SK-N-SH (cell line): ENCODE data around the gene PDE9A. TPM values are rescaled to one million over a fixed set of nuclear protein-coding genes. Genes with fewer than 3 reads are reported as not detected.

Experiments used
- CTCF ChIA-PET: fragments of 300-600, 350-600 bp; formaldehyde crosslinking; extraction: SDS; loops from one replicate; lab custom pipeline; 2021; lab: Yijun Ruan, JAX
- POLR2A ChIA-PET: fragments of 350-600 bp; sonication (Branson Sonifier 250); formaldehyde crosslinking; extraction: SDS; loops from one replicate; lab custom pipeline; 2020; ENCODE audit warnings: antibody characterized with exemption, inconsistent platforms; lab: Yijun Ruan, JAX
- DNase-seq: peaks from one replicate; pipeline ENCODE4 v3.0.0; 2012
- H2AFZ ChIP-seq: fragments of 200-600 bp; sonication (generic); 2 replicates; pipeline ENCODE4 v1.8.1; 2016; ENCODE audit warnings: antibody characterized with exemption, mild to moderate bottlenecking, low read depth
- H3F3A ChIP-seq: fragments of 200-600 bp; sonication (generic); replicated peaks from 2 replicates; pipeline ENCODE3; 2016; ENCODE audit warnings: antibody characterized with exemption, mild to moderate bottlenecking; ENCODE audit not compliant: insufficient read depth
- H3K27ac ChIP-seq, 2 experiments: fragments of 200-500 bp in 1 of 2; fragments of 200-600 bp in 1 of 2; sonication (Bioruptor generic) in 1 of 2; sonication (generic), shearing (Covaris generic) in 1 of 2; 2 replicates each; pipeline versions ENCODE4 v1.5.1 to v1.6.1; 2014 to 2016; ENCODE audit warnings: low read depth in 2 of 2, inconsistent platforms in 1 of 2, low read length in 1 of 2, mild to moderate bottlenecking in 1 of 2, mixed read lengths in 1 of 2
- H3K27me3 ChIP-seq: fragments of 200-600 bp; sonication (generic), shearing (Covaris generic); 2 replicates; pipeline ENCODE4 v1.6.1; 2016; ENCODE audit warnings: mixed run types; ENCODE audit not compliant: insufficient read depth
- H3K36me3 ChIP-seq, 2 experiments: fragments of 200-500 bp in 1 of 2; fragments of 200-600 bp in 1 of 2; sonication (Bioruptor generic) in 1 of 2; sonication (generic) in 1 of 2; replicated peaks in 1 of 2; 2 replicates each; pipeline versions ENCODE3 to v1.5.1; 2014 to 2016; ENCODE audit warnings: low read length in 1 of 2, mild to moderate bottlenecking in 1 of 2; ENCODE audit not compliant: insufficient read depth in 2 of 2, control insufficient read depth in 1 of 2
- H3K4me1 ChIP-seq, 2 experiments: fragments of 200-500 bp in 1 of 2; fragments of 200-600 bp in 1 of 2; sonication (Bioruptor generic) in 1 of 2; sonication (generic), shearing (Covaris generic) in 1 of 2; 2 replicates each; pipeline versions ENCODE4 v1.5.1 to v1.6.1; 2014 to 2016; ENCODE audit warnings: low read depth in 1 of 2, low read length in 1 of 2, mixed run types in 1 of 2; ENCODE audit not compliant: insufficient read depth in 2 of 2, control insufficient read depth in 1 of 2
- H3K4me2 ChIP-seq: fragments of 200-600 bp; sonication (generic), shearing (Covaris generic); 2 replicates; pipeline ENCODE4 v1.6.1; 2017; ENCODE audit warnings: mixed run types
- H3K4me3 ChIP-seq, 2 experiments: fragments of 200-500 bp in 1 of 2; fragments of 200-600 bp in 1 of 2; sonication (Bioruptor generic) in 1 of 2; sonication (generic), shearing (Covaris generic) in 1 of 2; 2 replicates each; pipeline versions ENCODE4 v1.5.1 to v1.8.1; 2014 to 2016; ENCODE audit warnings: low read depth in 2 of 2, inconsistent platforms in 1 of 2, low read length in 1 of 2, mild to moderate bottlenecking in 1 of 2, mixed read lengths in 1 of 2, moderate library complexity in 1 of 2
- H3K79me2 ChIP-seq: fragments of 200-600 bp; sonication (generic); 2 replicates; pipeline ENCODE4 v1.8.1; 2017; ENCODE audit warnings: mild to moderate bottlenecking; ENCODE audit not compliant: insufficient read depth
- H3K9ac ChIP-seq: fragments of 200-600 bp; sonication (generic); 2 replicates; pipeline ENCODE4 v1.6.1; 2017; ENCODE audit warnings: mixed run types
- H3K9me2 ChIP-seq: fragments of 200-600 bp; sonication (generic); 2 replicates; pipeline ENCODE4 v1.6.1; 2017; ENCODE audit warnings: mixed run types
- H3K9me3 ChIP-seq: fragments of 200-600 bp; sonication (generic); 2 replicates; pipeline ENCODE4 v1.6.1; 2017; ENCODE audit warnings: mixed run types, mild to moderate bottlenecking, moderate library complexity
- H4K20me1 ChIP-seq: fragments of 200-600 bp; sonication (generic); 2 replicates; pipeline ENCODE4 v1.6.1; 2017; ENCODE audit warnings: mild to moderate bottlenecking, mixed run types; ENCODE audit not compliant: insufficient read depth
- CHD2 ChIP-seq: fragments of 150-350 bp; IDR thresholded peaks from 2 replicates; pipeline ENCODE4 v1.6.1; 2018; ENCODE audit warnings: low read length; ENCODE audit not compliant: partially characterized antibody
- EZH2phosphoT487 ChIP-seq: fragments of 200-600 bp; sonication (generic); IDR thresholded peaks from 2 replicates; pipeline ENCODE4 v1.6.1; 2017; ENCODE audit warnings: low read depth, mixed run types, mild to moderate bottlenecking, antibody characterized with exemption, moderate library complexity, borderline replicate concordance
- FOSL2 ChIP-seq: IDR thresholded peaks from 2 replicates; pipeline ENCODE4 v1.4.0; 2012; ENCODE audit warnings: low read depth, mild to moderate bottlenecking, moderate library complexity, borderline replicate concordance
- JUND ChIP-seq: IDR thresholded peaks from 2 replicates; pipeline ENCODE4 v1.4.0; 2012
- NRF1 ChIP-seq: IDR thresholded peaks from 2 replicates; pipeline ENCODE4 v1.6.1; 2012; ENCODE audit warnings: low read depth, mild to moderate bottlenecking, low read length
- YY1 ChIP-seq: IDR thresholded peaks from 2 replicates; pipeline ENCODE4 v1.4.0; 2012; ENCODE audit warnings: low read depth, mild to moderate bottlenecking
- WGBS: methylation state at CpG from one replicate; pipeline ENCODE4 v1.1.6; 2017; ENCODE audit warnings: low lambda C conversion rate; 5-methylcytosine and 5-hydroxymethylcytosine counted together
- polyA plus RNA-seq, 3 experiments: library from polyadenylated mRNA; depleted of rRNA; stranded (reverse); fragments of >200 nt; gene quantifications; 2 replicates each; pipeline ENCODE4 v1.2.3, GENCODE V29; 2012
- TF ChIP-seq, protein P1 (sequence below): IDR thresholded peaks from 2 replicates; pipeline ENCODE4 v1.4.0; 2012; ENCODE audit warnings: low read depth, borderline replicate concordance
- TF ChIP-seq, protein P2 (sequence below): IDR thresholded peaks from 2 replicates; pipeline ENCODE4 v1.4.0; 2012; ENCODE audit warnings: low read depth, borderline replicate concordance
- TF ChIP-seq, protein P3 (sequence below): fragments of 200-600 bp; sonication (generic); IDR thresholded peaks from 2 replicates; pipeline ENCODE4 v1.6.1; 2017; ENCODE audit warnings: antibody characterized with exemption, mild to moderate bottlenecking, moderate library complexity
- TF ChIP-seq, protein P4 (sequence below): IDR thresholded peaks from 2 replicates; pipeline ENCODE4 v1.6.1; 2012; ENCODE audit warnings: mild to moderate bottlenecking, low read depth, low read length, moderate library complexity
- TF ChIP-seq, protein P5 (sequence below): fragments of 150-350 bp; IDR thresholded peaks from 2 replicates; pipeline ENCODE4 v1.6.1; 2016; ENCODE audit warnings: mild to moderate bottlenecking, low read depth, low read length

PDE9A gene
- polyA plus RNA-seq, 1 of the 3 experiments (the other 2 are of a cell fraction): 0.28 TPM

DNA sequence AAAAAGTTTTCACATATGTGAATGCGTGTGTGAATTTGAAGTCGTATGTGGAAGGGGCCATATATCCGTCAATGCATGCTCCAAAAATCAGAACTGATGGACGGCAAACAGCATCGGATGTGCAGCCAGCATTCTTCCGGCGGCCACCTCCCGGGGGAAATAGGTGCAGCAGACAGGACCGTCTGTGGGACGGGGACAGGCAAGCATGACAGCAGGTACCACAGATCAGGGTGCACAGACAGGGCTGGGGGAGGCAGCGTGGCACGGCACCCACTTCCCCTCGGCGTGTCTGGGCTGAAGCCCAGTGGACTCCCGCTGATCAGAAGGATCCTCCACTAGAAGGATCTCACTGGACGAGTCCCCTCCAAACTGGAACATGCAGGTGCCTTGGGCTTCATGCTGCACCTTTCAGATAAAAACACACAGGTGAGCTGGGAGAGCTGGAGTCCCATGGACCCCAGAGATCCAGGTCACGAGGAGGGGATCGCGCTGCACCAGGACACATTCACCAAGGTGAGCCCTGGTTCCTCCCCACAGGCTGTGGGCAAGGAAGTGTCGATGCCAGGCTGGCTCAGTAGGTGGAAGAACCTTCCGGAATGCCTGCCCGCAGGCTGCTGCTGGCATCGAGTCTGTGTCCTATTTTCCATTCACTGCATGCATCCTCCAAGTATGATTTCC is 25.3 kb downstream of the PDE9A start:
- Histone ChIP-seq H4K20me1 (no peaks in the 10 kb centered on the region), H3K9me3 (no peaks in the 10 kb centered on the region), H3F3A (no peaks in the 10 kb centered on the region), H3K27ac (peak overlapping the region in 1 of 2 experiments; percentile 90; a peak in 2 of 4 replicates), H2AFZ (no peak overlapping the region), H3K4me2 (no peak overlapping the region), H3K4me3 (no peak overlapping the region), H3K36me3 (no peaks in the 10 kb centered on the region), H3K79me2 (no peaks in the 10 kb centered on the region), H3K9me2 (no peaks in the 10 kb centered on the region), H3K27me3 (no peaks in the 10 kb centered on the region)
- ChIA-PET POLR2A (no interaction called here), CTCF (interaction anchor here (1.4 to 2.2 kb wide), 3 partner anchors 14 to 25 kb away, joined by 3 to 20 read pairs (median 4); partner anchors contain the start of gene PDE9A)
- no peak for DNase-seq
- TF ChIP-seq, protein P1, sequence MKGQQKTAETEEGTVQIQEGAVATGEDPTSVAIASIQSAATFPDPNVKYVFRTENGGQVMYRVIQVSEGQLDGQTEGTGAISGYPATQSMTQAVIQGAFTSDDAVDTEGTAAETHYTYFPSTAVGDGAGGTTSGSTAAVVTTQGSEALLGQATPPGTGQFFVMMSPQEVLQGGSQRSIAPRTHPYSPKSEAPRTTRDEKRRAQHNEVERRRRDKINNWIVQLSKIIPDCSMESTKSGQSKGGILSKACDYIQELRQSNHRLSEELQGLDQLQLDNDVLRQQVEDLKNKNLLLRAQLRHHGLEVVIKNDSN: no peak
- no peak for TF ChIP-seq YY1
- TF ChIP-seq, protein P2, sequence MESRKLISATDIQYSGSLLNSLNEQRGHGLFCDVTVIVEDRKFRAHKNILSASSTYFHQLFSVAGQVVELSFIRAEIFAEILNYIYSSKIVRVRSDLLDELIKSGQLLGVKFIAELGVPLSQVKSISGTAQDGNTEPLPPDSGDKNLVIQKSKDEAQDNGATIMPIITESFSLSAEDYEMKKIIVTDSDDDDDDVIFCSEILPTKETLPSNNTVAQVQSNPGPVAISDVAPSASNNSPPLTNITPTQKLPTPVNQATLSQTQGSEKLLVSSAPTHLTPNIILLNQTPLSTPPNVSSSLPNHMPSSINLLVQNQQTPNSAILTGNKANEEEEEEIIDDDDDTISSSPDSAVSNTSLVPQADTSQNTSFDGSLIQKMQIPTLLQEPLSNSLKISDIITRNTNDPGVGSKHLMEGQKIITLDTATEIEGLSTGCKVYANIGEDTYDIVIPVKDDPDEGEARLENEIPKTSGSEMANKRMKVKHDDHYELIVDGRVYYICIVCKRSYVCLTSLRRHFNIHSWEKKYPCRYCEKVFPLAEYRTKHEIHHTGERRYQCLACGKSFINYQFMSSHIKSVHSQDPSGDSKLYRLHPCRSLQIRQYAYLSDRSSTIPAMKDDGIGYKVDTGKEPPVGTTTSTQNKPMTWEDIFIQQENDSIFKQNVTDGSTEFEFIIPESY: no peak
- TF ChIP-seq JUND: no peak
- TF ChIP-seq, protein P3, sequence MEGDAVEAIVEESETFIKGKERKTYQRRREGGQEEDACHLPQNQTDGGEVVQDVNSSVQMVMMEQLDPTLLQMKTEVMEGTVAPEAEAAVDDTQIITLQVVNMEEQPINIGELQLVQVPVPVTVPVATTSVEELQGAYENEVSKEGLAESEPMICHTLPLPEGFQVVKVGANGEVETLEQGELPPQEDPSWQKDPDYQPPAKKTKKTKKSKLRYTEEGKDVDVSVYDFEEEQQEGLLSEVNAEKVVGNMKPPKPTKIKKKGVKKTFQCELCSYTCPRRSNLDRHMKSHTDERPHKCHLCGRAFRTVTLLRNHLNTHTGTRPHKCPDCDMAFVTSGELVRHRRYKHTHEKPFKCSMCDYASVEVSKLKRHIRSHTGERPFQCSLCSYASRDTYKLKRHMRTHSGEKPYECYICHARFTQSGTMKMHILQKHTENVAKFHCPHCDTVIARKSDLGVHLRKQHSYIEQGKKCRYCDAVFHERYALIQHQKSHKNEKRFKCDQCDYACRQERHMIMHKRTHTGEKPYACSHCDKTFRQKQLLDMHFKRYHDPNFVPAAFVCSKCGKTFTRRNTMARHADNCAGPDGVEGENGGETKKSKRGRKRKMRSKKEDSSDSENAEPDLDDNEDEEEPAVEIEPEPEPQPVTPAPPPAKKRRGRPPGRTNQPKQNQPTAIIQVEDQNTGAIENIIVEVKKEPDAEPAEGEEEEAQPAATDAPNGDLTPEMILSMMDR: no peak
- TF ChIP-seq, protein P4, sequence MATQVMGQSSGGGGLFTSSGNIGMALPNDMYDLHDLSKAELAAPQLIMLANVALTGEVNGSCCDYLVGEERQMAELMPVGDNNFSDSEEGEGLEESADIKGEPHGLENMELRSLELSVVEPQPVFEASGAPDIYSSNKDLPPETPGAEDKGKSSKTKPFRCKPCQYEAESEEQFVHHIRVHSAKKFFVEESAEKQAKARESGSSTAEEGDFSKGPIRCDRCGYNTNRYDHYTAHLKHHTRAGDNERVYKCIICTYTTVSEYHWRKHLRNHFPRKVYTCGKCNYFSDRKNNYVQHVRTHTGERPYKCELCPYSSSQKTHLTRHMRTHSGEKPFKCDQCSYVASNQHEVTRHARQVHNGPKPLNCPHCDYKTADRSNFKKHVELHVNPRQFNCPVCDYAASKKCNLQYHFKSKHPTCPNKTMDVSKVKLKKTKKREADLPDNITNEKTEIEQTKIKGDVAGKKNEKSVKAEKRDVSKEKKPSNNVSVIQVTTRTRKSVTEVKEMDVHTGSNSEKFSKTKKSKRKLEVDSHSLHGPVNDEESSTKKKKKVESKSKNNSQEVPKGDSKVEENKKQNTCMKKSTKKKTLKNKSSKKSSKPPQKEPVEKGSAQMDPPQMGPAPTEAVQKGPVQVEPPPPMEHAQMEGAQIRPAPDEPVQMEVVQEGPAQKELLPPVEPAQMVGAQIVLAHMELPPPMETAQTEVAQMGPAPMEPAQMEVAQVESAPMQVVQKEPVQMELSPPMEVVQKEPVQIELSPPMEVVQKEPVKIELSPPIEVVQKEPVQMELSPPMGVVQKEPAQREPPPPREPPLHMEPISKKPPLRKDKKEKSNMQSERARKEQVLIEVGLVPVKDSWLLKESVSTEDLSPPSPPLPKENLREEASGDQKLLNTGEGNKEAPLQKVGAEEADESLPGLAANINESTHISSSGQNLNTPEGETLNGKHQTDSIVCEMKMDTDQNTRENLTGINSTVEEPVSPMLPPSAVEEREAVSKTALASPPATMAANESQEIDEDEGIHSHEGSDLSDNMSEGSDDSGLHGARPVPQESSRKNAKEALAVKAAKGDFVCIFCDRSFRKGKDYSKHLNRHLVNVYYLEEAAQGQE: no peak
- no peak for TF ChIP-seq FOSL2
- no peak for TF ChIP-seq CHD2
- TF ChIP-seq NRF1: no peak
- TF ChIP-seq EZH2phosphoT487: no peak
- TF ChIP-seq, protein P5, sequence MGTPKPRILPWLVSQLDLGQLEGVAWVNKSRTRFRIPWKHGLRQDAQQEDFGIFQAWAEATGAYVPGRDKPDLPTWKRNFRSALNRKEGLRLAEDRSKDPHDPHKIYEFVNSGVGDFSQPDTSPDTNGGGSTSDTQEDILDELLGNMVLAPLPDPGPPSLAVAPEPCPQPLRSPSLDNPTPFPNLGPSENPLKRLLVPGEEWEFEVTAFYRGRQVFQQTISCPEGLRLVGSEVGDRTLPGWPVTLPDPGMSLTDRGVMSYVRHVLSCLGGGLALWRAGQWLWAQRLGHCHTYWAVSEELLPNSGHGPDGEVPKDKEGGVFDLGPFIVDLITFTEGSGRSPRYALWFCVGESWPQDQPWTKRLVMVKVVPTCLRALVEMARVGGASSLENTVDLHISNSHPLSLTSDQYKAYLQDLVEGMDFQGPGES: no peak
- TF ChIP-seq, all 33 proteins: peak for 0
- 74% methylated on average over 23 of the region's 23 CpGs for WGBS
- Histone ChIP-seq H3K4me1 (peaks cover 0 to 39% of the 10 kb centered on the region in 2 experiments; a peak in 2 of 4 replicates), H3K9ac (no peak overlapping the region)
